Keratinocyte (primary cell): ENCODE results near the gene CD68.
"Not testable (repeated sequence)": the region's sequence is repeated elsewhere in the genome, so short reads cannot be mapped to it uniquely, and the experiment has no call there.

Experiments used
- EZH2 ChIP-seq: IDR thresholded peaks from one replicate; pipeline ENCODE4 v1.6.1; 2012; ENCODE audit warnings: inconsistent platforms, mild to moderate bottlenecking, low read length, moderate library complexity
- TF ChIP-seq, protein P1 (sequence below), 3 experiments: IDR thresholded peaks in 1 of 3; conservative IDR thresholded peaks in 1 of 3; optimal IDR thresholded peaks in 1 of 3; 2 replicates in 2 of 3; 3 replicates in 1 of 3; pipeline versions ENCODE3 to v1.5.1; 2011; ENCODE audit warnings: low read length in 3 of 3, mild to moderate bottlenecking in 3 of 3, moderate library complexity in 2 of 3, control low read depth in 1 of 3, inconsistent platforms in 1 of 3; ENCODE audit not compliant: insufficient read depth in 2 of 3; ENCODE audit errors: extremely low read depth in 1 of 3

DNA sequence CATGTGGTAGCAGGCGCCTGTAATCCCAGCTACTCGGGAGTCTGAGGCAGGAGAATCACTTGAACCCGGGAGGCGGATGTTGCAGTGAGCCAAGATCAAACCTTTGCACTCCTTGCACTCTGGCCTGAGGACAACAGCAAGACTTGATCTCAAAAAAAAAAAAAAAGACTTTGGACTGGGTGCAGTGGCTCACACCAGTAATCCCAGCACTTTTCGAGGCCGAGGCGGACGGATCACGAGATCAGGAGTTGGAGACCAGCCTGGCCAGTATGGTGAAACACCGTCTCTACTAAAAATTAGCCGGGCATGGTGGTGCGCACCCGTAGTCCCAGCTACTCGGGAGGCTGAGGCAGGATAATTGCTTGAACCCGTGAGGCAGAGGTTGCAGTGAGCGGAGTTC is 46.3 kb downstream of the CD68 start:
- not testable (repeated sequence) for TF ChIP-seq EZH2
- TF ChIP-seq, protein P1, sequence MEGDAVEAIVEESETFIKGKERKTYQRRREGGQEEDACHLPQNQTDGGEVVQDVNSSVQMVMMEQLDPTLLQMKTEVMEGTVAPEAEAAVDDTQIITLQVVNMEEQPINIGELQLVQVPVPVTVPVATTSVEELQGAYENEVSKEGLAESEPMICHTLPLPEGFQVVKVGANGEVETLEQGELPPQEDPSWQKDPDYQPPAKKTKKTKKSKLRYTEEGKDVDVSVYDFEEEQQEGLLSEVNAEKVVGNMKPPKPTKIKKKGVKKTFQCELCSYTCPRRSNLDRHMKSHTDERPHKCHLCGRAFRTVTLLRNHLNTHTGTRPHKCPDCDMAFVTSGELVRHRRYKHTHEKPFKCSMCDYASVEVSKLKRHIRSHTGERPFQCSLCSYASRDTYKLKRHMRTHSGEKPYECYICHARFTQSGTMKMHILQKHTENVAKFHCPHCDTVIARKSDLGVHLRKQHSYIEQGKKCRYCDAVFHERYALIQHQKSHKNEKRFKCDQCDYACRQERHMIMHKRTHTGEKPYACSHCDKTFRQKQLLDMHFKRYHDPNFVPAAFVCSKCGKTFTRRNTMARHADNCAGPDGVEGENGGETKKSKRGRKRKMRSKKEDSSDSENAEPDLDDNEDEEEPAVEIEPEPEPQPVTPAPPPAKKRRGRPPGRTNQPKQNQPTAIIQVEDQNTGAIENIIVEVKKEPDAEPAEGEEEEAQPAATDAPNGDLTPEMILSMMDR (optimal IDR thresholded peaks at IDR 0.05 in 1 of 3, IDR thresholded peaks at IDR 0.05 in 1 of 3, conservative IDR thresholded peaks at IDR 0.05 in 1 of 3; ENCODE audit: extremely low read depth in 1 of 3, insufficient read depth in 2 of 3, low read length in 3 of 3) = not testable (repeated sequence)
